HG03025 (cell line): Measurements from ENCODE around the gene CCNB2.

Source experiments
- ATAC-seq: cut with Tn5 transposase; IDR thresholded peaks from one replicate; pipeline ENCODE4 v1.9.1; 2021; ENCODE audit warnings: mild to moderate bottlenecking, moderate library complexity; ENCODE audit not compliant: unreplicated experiment, low FRiP score

CCNB2 gene

GRCh38 chr15:59165726-59166125, 60.8 kb downstream of the CCNB2 start:
- ATAC-seq = no peak

- ATAC-seq = no peak
These were observed 61.2 kb downstream of the CCNB2 start for GRCh38 chr15:59166166-59166565.

- no peak for ATAC-seq
These were observed 61.8 kb downstream of the CCNB2 start for GRCh38 chr15:59166601-59167265.

DNA sequence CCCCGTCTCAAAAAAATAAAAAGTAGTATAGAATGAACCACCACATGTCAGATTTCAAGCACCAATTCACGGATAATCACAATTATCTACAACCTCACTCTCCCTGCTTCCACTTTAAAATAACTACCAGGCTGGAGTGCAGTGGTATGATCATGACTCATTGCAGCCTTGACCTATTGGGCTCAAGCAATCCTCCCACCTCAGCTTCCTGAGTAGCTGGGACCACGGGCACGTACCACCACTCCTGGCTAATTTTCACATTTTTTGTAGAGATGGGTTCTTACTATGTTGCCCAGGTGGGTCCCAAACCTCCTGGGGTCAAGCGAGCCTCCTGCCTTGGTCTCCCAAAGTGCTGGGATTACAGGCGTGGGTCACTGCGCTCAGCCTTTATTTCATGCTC, 63.6 kb downstream of the CCNB2 start:
- no peak for ATAC-seq

DNA sequence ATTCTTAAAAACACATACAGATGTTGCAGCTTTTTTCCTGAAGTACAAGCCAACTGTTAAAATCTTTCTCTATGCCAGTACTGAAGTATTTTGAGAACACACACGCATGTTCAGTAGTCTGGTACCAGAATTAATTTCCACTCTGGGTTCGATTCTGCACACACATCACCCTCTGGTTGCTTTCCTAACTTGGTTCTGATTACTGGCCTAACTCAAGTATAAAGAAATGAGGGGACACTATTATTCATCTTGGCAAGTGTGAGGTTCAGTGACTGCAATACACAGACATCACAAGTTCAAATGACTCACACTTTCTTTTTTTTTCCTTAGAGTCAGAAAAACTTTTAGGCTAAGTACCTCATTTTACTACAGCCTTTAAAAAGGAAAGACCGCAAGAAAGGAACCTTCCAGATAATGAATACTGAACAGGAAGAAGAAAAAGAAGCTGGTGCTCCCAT, 64.3 kb downstream of the CCNB2 start:
- ATAC-seq = no peak

GRCh38 chr15:59170295-59171066, 65.5 kb downstream of the CCNB2 start:
- no peak for ATAC-seq

DNA sequence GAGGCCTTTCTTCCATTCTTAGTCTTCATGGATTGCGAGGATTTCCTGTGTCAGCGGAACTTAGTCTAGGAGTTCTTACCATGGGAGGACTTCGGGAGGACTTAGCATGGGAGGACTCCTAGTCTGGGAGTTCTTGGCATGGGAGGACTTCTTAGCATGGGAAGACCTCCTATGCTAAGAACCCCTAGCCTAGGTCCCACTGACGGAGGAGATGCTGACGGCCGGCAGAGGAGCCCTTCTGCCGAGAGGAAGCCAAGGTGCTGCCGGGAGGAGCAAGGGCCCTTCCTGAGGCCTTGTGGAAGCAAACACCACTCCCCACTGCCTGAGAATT, 66.1 kb downstream of the CCNB2 start:
- ATAC-seq = no peak

DNA sequence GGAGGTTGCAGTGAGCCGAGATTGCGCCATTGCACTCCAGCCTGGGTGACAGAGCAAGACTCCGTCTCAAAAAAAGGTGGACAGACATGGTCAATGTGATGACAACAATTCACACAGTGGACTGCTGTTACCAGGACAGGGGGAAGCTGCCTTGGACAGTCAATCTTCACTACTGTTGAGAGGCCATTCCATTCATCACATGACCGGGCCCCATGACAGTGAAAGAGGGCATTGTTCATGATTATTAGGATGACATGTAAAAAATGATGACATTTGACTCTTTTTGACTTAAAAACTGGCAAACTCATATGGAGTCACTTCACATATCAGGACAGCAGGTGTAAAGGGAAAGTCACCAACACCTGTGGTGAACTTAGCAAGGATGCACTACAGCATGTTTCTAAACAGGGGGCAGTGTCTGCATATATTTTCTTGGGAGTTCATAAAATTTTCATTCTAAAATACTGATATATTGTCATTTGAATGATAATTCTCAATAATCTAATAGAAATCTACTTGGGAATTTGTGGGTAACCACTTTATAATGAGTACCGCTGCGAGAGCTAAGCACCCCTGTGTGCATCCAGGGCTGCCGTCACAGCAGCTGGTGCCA, 67.4 kb downstream of the CCNB2 start:
- no peak for ATAC-seq

GRCh38 chr15:59173194-59173593, 68.2 kb downstream of the CCNB2 start:
- no peak for ATAC-seq

GRCh38 chr15:59174151-59174834, 69.3 kb downstream of the CCNB2 start:
- ATAC-seq = no peak
